ENCODE data around the gene PROX2.

- TF ChIP-seq CTCF (optimal IDR thresholded peaks at IDR 0.05 in 1 of 3, IDR thresholded peaks at IDR 0.05 in 1 of 3, conservative IDR thresholded peaks at IDR 0.05 in 1 of 3; ENCODE audit: extremely low read depth in 1 of 3, insufficient read depth in 2 of 3, low read length in 3 of 3) (no peak), EZH2 (IDR thresholded peaks at IDR 0.05; ENCODE audit: low read length) (no peak)
These were observed 44.3 kb upstream of the PROX2 start for GRCh38 chr14:74920281-74920680.
